Measurements from ENCODE around the gene TIMM22.

- TF ChIP-seq CTCF (IDR thresholded peaks at IDR 0.05; ENCODE audit: low read length) = no peak
- TF ChIP-seq EZH2 (optimal IDR thresholded peaks at IDR 0.05; ENCODE audit: low read depth, low read length) = no peak
- TF ChIP-seq EZH2phosphoT487 (IDR thresholded peaks at IDR 0.05; ENCODE audit: low read length) = no peak
These were observed 10.5 kb downstream of the TIMM22 start for GRCh38 chr17:1007310-1008007.

All from MM.1S (cell line).